Activated naive CD8-positive, alpha-beta T cell treated with anti-CD3 and anti-CD28 coated beads, Interleukin-2, amount 10 ng/mL, durations not matched to agents 7 days and 5 days (primary cell): Measurements from ENCODE around the gene CACNA2D4. TPM values are rescaled to one million over a fixed set of nuclear protein-coding genes. Genes with fewer than 3 reads are reported as not detected.
"Not testable (repeated sequence)": the region's sequence is repeated elsewhere in the genome, so short reads cannot be mapped to it uniquely, and the experiment has no call there.

Experiments
- ATAC-seq: fragments of 150-1000 bp; cut with Tn5 transposase; one replicate; pipeline ENCODE4 v1.10.0; 2021; ENCODE audit warnings: low read depth, moderate library complexity
- POLR2A ChIA-PET: fragments of 350-600 bp; sonication (Branson Sonifier 250); formaldehyde crosslinking; loops from one replicate; lab custom pipeline; 2021; ENCODE audit warnings: antibody characterized with exemption; lab: Charles Lee
- DNase-seq: peaks from one replicate; pipeline ENCODE4 v3.0.0; 2021
- H3K27ac Mint-ChIP-seq: one replicate; pipeline ENCODE4 v1.8.0; 2022; ENCODE audit warnings: mild to moderate bottlenecking, mixed read lengths
- H3K27me3 Mint-ChIP-seq: one replicate; pipeline ENCODE4 v1.8.0; 2022; ENCODE audit warnings: mild to moderate bottlenecking, moderate library complexity, mixed read lengths
- H3K36me3 Mint-ChIP-seq: one replicate; pipeline ENCODE4 v1.8.0; 2021; ENCODE audit warnings: mild to moderate bottlenecking, mixed read lengths
- H3K4me1 Mint-ChIP-seq: one replicate; pipeline ENCODE4 v1.8.0; 2021; ENCODE audit warnings: mixed read lengths
- H3K4me3 Mint-ChIP-seq: one replicate; pipeline ENCODE4 v1.8.0; 2022; ENCODE audit warnings: mild to moderate bottlenecking, moderate library complexity, mixed read lengths
- H3K9me3 Mint-ChIP-seq: one replicate; pipeline ENCODE4 v1.8.0; 2021; ENCODE audit warnings: mixed read lengths
- total RNA-seq, 2 experiments: library from RNA; stranded (reverse); gene quantifications; one replicate each; pipeline ENCODE4 v1.2.3, GENCODE V29; 2021

CACNA2D4 gene, protein sequence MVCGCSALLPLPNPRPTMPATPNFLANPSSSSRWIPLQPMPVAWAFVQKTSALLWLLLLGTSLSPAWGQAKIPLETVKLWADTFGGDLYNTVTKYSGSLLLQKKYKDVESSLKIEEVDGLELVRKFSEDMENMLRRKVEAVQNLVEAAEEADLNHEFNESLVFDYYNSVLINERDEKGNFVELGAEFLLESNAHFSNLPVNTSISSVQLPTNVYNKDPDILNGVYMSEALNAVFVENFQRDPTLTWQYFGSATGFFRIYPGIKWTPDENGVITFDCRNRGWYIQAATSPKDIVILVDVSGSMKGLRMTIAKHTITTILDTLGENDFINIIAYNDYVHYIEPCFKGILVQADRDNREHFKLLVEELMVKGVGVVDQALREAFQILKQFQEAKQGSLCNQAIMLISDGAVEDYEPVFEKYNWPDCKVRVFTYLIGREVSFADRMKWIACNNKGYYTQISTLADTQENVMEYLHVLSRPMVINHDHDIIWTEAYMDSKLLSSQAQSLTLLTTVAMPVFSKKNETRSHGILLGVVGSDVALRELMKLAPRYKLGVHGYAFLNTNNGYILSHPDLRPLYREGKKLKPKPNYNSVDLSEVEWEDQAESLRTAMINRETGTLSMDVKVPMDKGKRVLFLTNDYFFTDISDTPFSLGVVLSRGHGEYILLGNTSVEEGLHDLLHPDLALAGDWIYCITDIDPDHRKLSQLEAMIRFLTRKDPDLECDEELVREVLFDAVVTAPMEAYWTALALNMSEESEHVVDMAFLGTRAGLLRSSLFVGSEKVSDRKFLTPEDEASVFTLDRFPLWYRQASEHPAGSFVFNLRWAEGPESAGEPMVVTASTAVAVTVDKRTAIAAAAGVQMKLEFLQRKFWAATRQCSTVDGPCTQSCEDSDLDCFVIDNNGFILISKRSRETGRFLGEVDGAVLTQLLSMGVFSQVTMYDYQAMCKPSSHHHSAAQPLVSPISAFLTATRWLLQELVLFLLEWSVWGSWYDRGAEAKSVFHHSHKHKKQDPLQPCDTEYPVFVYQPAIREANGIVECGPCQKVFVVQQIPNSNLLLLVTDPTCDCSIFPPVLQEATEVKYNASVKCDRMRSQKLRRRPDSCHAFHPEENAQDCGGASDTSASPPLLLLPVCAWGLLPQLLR
- total RNA-seq, result 10 to 100 TPM in 1 of 2 experiments, 1 to 10 TPM in 1; 8.0 to 10.4 TPM

GRCh38 chr12:1918081-1918883, at the start of gene CACNA2D4:
TSS of gene CACNA2D4 (minus strand) at chr12:1918652. CDS start at chr12:1918473, 179 bp downstream.
- POLR2A ChIA-PET, result no interaction called here
- Mint-ChIP-seq H3K4me3 (no peak within 1 kb of the TSS), H3K9me3 (no peaks in the 10 kb centered on the region), H3K27me3 (peaks cover 19% of the 10 kb centered on the region), H3K4me1 (peaks cover 25% of the 10 kb centered on the region), H3K27ac (peak within 1 kb of the TSS; percentile 17), H3K36me3 (peaks cover 2% of the 10 kb centered on the region)
- ATAC-seq (no peak), DNase-seq (no peak)

DNA sequence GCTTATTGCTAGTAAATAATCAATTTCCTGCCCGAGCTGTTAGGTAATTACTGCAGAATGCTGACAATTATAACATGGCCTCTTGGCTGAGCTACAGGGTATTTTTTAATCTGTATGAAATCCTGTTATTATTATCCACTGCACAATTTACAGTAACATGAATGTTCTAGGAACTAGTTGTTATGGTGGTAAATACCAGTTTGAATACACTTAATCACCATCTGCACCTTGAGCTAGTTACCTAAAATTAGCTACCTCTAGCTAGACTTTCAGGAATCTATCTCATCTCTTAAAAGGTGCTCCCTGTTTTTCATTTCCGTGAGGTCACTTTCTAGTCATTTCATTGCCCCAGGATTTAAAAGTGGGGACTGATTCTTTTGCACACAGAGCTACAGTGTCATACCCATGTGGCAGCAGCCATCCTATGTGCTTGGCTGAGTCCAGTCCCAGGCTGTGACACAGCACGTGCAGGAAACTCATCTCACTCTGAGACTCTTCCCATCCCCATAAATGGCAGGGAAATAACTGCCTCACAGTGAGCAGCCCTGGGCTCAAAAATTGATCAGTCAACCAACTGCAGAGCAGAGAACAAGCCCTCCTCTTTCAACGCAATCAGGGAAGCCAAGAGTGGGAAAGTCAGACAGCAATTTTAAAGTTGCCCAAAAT, 48.2 kb upstream of the CACNA2D4 start:
- Mint-ChIP-seq H3K36me3 (peaks cover 13% of the 10 kb centered on the region), H3K9me3 (no peaks in the 10 kb centered on the region), H3K4me1 (no peaks in the 10 kb centered on the region), H3K4me3 (no peak overlapping the region), H3K27ac (no peak overlapping the region), H3K27me3 (no peaks in the 10 kb centered on the region)
- POLR2A ChIA-PET, result interaction anchor here (0.6 kb wide), 1 partner anchor 15 kb away, joined by 3 read pairs; no protein-coding TSS in a partner anchor
- DNase-seq, result no peak
- ATAC-seq, result no peak

GRCh38 chr12:1965916-1966315, 47.5 kb upstream of the CACNA2D4 start:
- Mint-ChIP-seq H3K27me3 (no peaks in the 10 kb centered on the region), H3K9me3 (no peaks in the 10 kb centered on the region), H3K36me3 (peaks cover 17% of the 10 kb centered on the region), H3K27ac (no peak overlapping the region), H3K4me1 (no peaks in the 10 kb centered on the region), H3K4me3 (no peak overlapping the region)
- no peak for ATAC-seq
- no peak for DNase-seq
- POLR2A ChIA-PET, result no interaction called here

- Mint-ChIP-seq H3K27ac (no peak overlapping the region), H3K27me3 (no peaks in the 10 kb centered on the region), H3K36me3 (peaks cover 32% of the 10 kb centered on the region), H3K9me3 (no peaks in the 10 kb centered on the region), H3K4me1 (no peaks in the 10 kb centered on the region), H3K4me3 (no peak overlapping the region)
- POLR2A ChIA-PET, result no interaction called here
- ATAC-seq (no peak), DNase-seq (no peak)
Observed at GRCh38 chr12:1962051-1963020, 43.9 kb upstream of the CACNA2D4 start.

DNA sequence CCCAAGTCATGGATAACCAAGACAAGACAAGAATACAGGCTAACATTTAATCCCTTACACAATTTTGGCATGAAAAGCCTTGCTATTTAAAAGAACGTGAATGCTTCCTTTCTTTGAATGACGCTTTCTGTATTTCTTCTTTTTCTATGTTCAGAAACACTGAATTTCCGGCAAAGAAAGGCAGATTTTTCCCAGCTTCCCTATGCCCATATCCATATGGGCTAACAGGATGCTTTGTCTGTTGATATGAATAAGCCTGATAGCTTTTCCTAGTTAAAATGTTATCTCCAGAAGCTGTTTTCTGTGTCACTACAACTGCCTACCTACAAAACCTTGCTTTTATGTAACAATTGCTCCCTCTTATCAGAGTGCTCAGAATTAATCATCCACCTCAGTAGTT, 38.3 kb upstream of the CACNA2D4 start:
- Mint-ChIP-seq H3K27me3 (no peaks in the 10 kb centered on the region), H3K4me3 (no peak overlapping the region), H3K27ac (no peak overlapping the region), H3K36me3 (peaks cover 30% of the 10 kb centered on the region), H3K9me3 (no peaks in the 10 kb centered on the region), H3K4me1 (no peaks in the 10 kb centered on the region)
- POLR2A ChIA-PET, result no interaction called here
- DNase-seq (no peak), ATAC-seq (no peak)

DNA sequence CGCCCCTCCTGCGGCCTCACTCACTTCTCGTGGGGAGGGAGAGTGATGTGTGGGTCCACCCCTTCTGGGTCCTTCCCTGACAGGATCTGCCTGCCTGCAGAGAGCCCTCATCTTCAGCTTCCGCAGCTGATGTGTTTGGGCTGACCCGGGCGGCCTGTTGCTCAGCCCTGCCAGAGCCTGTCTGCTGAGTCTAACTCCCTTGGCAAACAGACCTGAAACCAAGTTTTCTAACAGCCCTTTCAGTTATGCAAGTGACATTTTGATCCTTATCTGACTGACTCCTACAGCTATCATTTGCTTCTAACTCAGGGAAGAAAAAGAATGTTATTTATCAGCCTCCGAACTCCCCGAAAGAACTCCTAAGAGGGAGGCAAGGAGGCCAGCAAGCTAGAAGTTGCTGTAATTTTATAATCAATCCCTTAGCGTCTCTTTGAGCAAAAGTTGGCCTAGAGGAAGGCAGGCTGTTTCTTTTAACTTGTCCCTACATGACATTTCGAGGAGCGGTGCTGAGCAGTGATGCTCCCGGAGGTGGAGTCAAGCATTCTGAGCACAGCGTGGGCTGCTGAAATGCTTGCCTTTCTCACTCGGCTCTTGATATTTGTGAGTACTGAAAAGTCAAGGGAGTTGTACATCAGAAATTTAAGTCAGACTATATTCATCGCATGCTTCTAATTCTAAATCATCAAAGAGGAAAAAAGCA, 31.5 kb upstream of the CACNA2D4 start:
- Mint-ChIP-seq H3K27me3 (no peaks in the 10 kb centered on the region), H3K36me3 (peaks cover 28% of the 10 kb centered on the region), H3K4me3 (no peak overlapping the region), H3K27ac (no peak overlapping the region), H3K4me1 (no peaks in the 10 kb centered on the region), H3K9me3 (peaks cover 3% of the 10 kb centered on the region)
- POLR2A ChIA-PET, result no interaction called here
- no peak for DNase-seq
- no peak for ATAC-seq

- POLR2A ChIA-PET, result no interaction called here
- H3K4me1 Mint-ChIP-seq, result no peaks in the 10 kb centered on the region
- no peak overlapping the region for H3K27ac Mint-ChIP-seq
- no peak overlapping the region for H3K4me3 Mint-ChIP-seq
- H3K27me3 Mint-ChIP-seq, result no peaks in the 10 kb centered on the region
- DNase-seq (no peak), ATAC-seq (no peak)
- H3K36me3 Mint-ChIP-seq, result peaks cover 39% of the 10 kb centered on the region
- H3K9me3 Mint-ChIP-seq, result peaks cover 3% of the 10 kb centered on the region
Observed at GRCh38 chr12:1948883-1949282, 30.4 kb upstream of the CACNA2D4 start.

GRCh38 chr12:1947081-1947480, 28.6 kb upstream of the CACNA2D4 start:
- H3K27ac Mint-ChIP-seq, result no peak overlapping the region
- POLR2A ChIA-PET, result no interaction called here

GRCh38 chr12:1946296-1946695, 27.8 kb upstream of the CACNA2D4 start:
- Mint-ChIP-seq H3K9me3 (peaks cover 3% of the 10 kb centered on the region), H3K36me3 (peaks cover 34% of the 10 kb centered on the region), H3K27ac (no peak overlapping the region), H3K4me3 (no peak overlapping the region), H3K27me3 (no peaks in the 10 kb centered on the region), H3K4me1 (no peaks in the 10 kb centered on the region)
- DNase-seq, result no peak
- no peak for ATAC-seq
- POLR2A ChIA-PET, result interaction anchor here (0.6 kb wide), 1 partner anchor 76 kb away, joined by 4 read pairs; no protein-coding TSS in a partner anchor

More at GRCh38 chr12:1947081-1947480, 28.6 kb upstream of the CACNA2D4 start:
- H3K27me3 Mint-ChIP-seq, result no peaks in the 10 kb centered on the region
- peaks cover 3% of the 10 kb centered on the region for H3K9me3 Mint-ChIP-seq
- no peak overlapping the region for H3K4me3 Mint-ChIP-seq
- H3K4me1 Mint-ChIP-seq, result no peaks in the 10 kb centered on the region
- ATAC-seq (no peak), DNase-seq (no peak)
- H3K36me3 Mint-ChIP-seq, result peaks cover 36% of the 10 kb centered on the region

DNA sequence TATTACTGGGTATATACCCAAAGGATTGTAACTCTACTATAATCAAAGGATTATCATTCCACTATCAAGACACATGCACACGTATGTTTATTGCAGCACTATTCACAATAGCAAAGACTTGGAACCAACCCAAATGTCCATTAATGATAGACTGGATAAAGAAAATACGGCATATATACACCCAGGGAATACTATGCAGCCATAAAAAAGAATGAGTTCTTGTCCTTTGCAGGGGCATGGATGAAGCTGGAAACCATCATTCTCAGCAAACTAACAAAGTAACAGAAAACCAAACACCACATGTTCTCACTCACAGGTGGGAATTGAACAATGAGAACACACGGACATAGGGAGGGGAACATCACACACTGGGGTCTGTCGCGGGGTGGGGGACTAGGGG, 27.1 kb upstream of the CACNA2D4 start:
- H3K27me3 Mint-ChIP-seq, POLR2A ChIA-PET, DNase-seq, ATAC-seq, H3K4me3 Mint-ChIP-seq, H3K27ac Mint-ChIP-seq, H3K9me3 Mint-ChIP-seq, H3K4me1 Mint-ChIP-seq: not testable (repeated sequence)
- H3K36me3 Mint-ChIP-seq, result peaks cover 36% of the 10 kb centered on the region
